SH-SY5Y (cell line): ENCODE measurements around the gene SLC6A3.

Source experiments
- GATA2 ChIP-seq: IDR thresholded peaks from 2 replicates; pipeline ENCODE4 v1.6.1; 2011; ENCODE audit warnings: mild to moderate bottlenecking, low read depth, low read length
- GATA3 ChIP-seq: IDR thresholded peaks from 2 replicates; pipeline ENCODE4 v1.6.1; 2011; ENCODE audit warnings: low read depth, mild to moderate bottlenecking, low read length, moderate library complexity

- TF ChIP-seq GATA2 (no peak), GATA3 (no peak)
Observed at GRCh38 chr5:1357946-1358725, 87.1 kb downstream of the SLC6A3 start.
